Neuronal stem cell (in vitro differentiated cells): ENCODE measurements around the gene AHRR.

Source experiments
- DNase-seq: peaks from one replicate; pipeline ENCODE4 v3.0.0-alpha.2; 2013; ENCODE audit warnings: low spot score
- H2AFZ ChIP-seq: one replicate; pipeline ENCODE4 v1.6.1; 2013; ENCODE audit warnings: mild to moderate bottlenecking, low read length, inconsistent platforms
- H2AK5ac ChIP-seq: 2 replicates; pipeline ENCODE4 v1.6.1; 2013; ENCODE audit warnings: low read depth, mild to moderate bottlenecking, inconsistent platforms, low read length, moderate library complexity, mixed read lengths
- H2BK120ac ChIP-seq: 2 replicates; pipeline ENCODE4 v1.6.1; 2013; ENCODE audit warnings: low read depth, mild to moderate bottlenecking, inconsistent platforms, low read length, moderate library complexity, mixed read lengths
- H2BK12ac ChIP-seq: one replicate; pipeline ENCODE4 v1.6.1; 2013; ENCODE audit warnings: low read length, inconsistent platforms
- H2BK15ac ChIP-seq: 2 replicates; pipeline ENCODE4 v1.6.1; 2013; ENCODE audit warnings: mild to moderate bottlenecking, low read length, inconsistent platforms, mixed read lengths
- H2BK5ac ChIP-seq: one replicate; pipeline ENCODE4 v1.6.1; 2013; ENCODE audit warnings: inconsistent platforms, mild to moderate bottlenecking, low read length, moderate library complexity
- H3K14ac ChIP-seq: one replicate; pipeline ENCODE4 v1.6.1; 2013; ENCODE audit warnings: low read length, inconsistent platforms
- H3K18ac ChIP-seq: 2 replicates; pipeline ENCODE4 v1.6.1; 2013; ENCODE audit warnings: low read length, inconsistent platforms
- H3K23ac ChIP-seq: 2 replicates; pipeline ENCODE4 v1.6.1; 2013; ENCODE audit warnings: low read depth, mild to moderate bottlenecking, mixed read lengths, low read length, inconsistent platforms; ENCODE audit not compliant: poor library complexity
- H3K27ac ChIP-seq: replicated peaks from 3 replicates; pipeline ENCODE4 v1.5.1; 2013; ENCODE audit warnings: low read length, inconsistent platforms
- H3K27me3 ChIP-seq, 3 experiments: 2 replicates each; pipeline ENCODE4 v1.6.1; 2013; ENCODE audit warnings: low read length in 3 of 3, mild to moderate bottlenecking in 2 of 3, inconsistent platforms in 1 of 3, low read depth in 1 of 3, mixed read lengths in 1 of 3, moderate library complexity in 1 of 3; ENCODE audit not compliant: control insufficient read depth in 3 of 3, insufficient read depth in 3 of 3
- H3K36me3 ChIP-seq, 2 donors: replicated peaks in 1 of 2; 2 replicates each; pipeline ENCODE4 v1.6.1; 2013; ENCODE audit warnings: low read length in 2 of 2; ENCODE audit not compliant: control insufficient read depth in 2 of 2, insufficient read depth in 2 of 2
- H3K4ac ChIP-seq: 2 replicates; pipeline ENCODE4 v1.6.1; 2013; ENCODE audit warnings: inconsistent platforms, mild to moderate bottlenecking, low read length, moderate library complexity
- H3K4me1 ChIP-seq, 2 donors: 1 replicate in 1 of 2; 2 replicates in 1 of 2; pipeline ENCODE4 v1.6.1; 2013; ENCODE audit warnings: low read length in 2 of 2, low read depth in 1 of 2; ENCODE audit not compliant: control insufficient read depth in 2 of 2, insufficient read depth in 1 of 2
- H3K4me2 ChIP-seq: one replicate; pipeline ENCODE4 v1.6.1; 2013; ENCODE audit warnings: mild to moderate bottlenecking, low read length, inconsistent platforms; ENCODE audit not compliant: insufficient read depth, poor library complexity, severe bottlenecking
- H3K4me3 ChIP-seq, 2 donors: 2 replicates each; pipeline ENCODE4 v1.5.1; 2013; ENCODE audit warnings: low read length in 2 of 2, mild to moderate bottlenecking in 2 of 2, inconsistent platforms in 1 of 2, moderate library complexity in 1 of 2
- H3K79me1 ChIP-seq: one replicate; pipeline ENCODE4 v1.6.1; 2013; ENCODE audit warnings: low read depth, mild to moderate bottlenecking, inconsistent platforms, low read length, moderate library complexity
- H3K9ac ChIP-seq: one replicate; pipeline ENCODE4 v1.6.1; 2013; ENCODE audit warnings: mild to moderate bottlenecking, low read depth, low read length, inconsistent platforms; ENCODE audit not compliant: poor library complexity
- H3K9me3 ChIP-seq, 2 donors: replicated peaks in 1 of 2; 2 replicates each; pipeline versions ENCODE3 to v1.6.1; 2013; ENCODE audit warnings: low read length in 2 of 2, mild to moderate bottlenecking in 2 of 2, inconsistent platforms in 1 of 2, low read depth in 1 of 2, mixed read lengths in 1 of 2, moderate library complexity in 1 of 2; ENCODE audit not compliant: control insufficient read depth in 2 of 2, insufficient read depth in 1 of 2
- H4K8ac ChIP-seq: one replicate; pipeline ENCODE4 v1.6.1; 2013; ENCODE audit warnings: low read depth, mild to moderate bottlenecking, inconsistent platforms, low read length, moderate library complexity
- H4K91ac ChIP-seq: one replicate; pipeline ENCODE4 v1.6.1; 2013; ENCODE audit warnings: low read length, low read depth, mild to moderate bottlenecking, inconsistent platforms; ENCODE audit not compliant: poor library complexity
- WGBS, 2 donors: extraction: QIAGEN DNeasy Blood & Tissue Kit; methylation state at CpG; one replicate each; pipeline ENCODE4 v1.1.7; 2013; ENCODE audit warnings: missing lambda C conversion rate in 2 of 2, mixed read lengths in 1 of 2; ENCODE audit not compliant: insufficient read length in 2 of 2, insufficient replicate concordance in 1 of 2; ENCODE audit errors: extremely low coverage in 2 of 2; 5-methylcytosine and 5-hydroxymethylcytosine counted together

The AHRR gene

GRCh38 chr5:353612-354580, 32.4 kb downstream of the AHRR start:
- no peak overlapping the region for H2BK120ac ChIP-seq
- no CpG with 5 or more reads among the region's 30 CpGs for WGBS, 2 donors
- H3K9me3 ChIP-seq = no peaks in the 10 kb centered on the region
- no peaks in the 10 kb centered on the region for H3K79me1 ChIP-seq
- H2BK5ac ChIP-seq = no peak overlapping the region
- no peaks in the 10 kb centered on the region for H3K36me3 ChIP-seq
- no peak overlapping the region for H3K4me3 ChIP-seq
- no peak overlapping the region for H4K91ac ChIP-seq
- no peak overlapping the region for H4K8ac ChIP-seq
- no peak overlapping the region for H3K14ac ChIP-seq
- H3K9ac ChIP-seq = peak overlapping the region; percentile 25
- no peak overlapping the region for H3K4ac ChIP-seq
- peaks cover 0 to 11% of the 10 kb centered on the region in 2 donors for H3K4me1 ChIP-seq
- no peak for DNase-seq
- H2AK5ac ChIP-seq = peak overlapping the region; percentile 44
- no peak overlapping the region for H3K23ac ChIP-seq
- H3K27me3 ChIP-seq = peaks cover 0 to under 1% (median 0%) of the 10 kb centered on the region in 3 experiments
- H3K18ac ChIP-seq = peak overlapping the region; percentile 70
- no peak overlapping the region for H3K4me2 ChIP-seq
- no peak overlapping the region for H2BK12ac ChIP-seq
- no peak overlapping the region for H2AFZ ChIP-seq
- H2BK15ac ChIP-seq = no peak overlapping the region
- H3K27ac ChIP-seq = no peak overlapping the region

- no peak overlapping the region for H3K27ac ChIP-seq
- H3K4me2 ChIP-seq = no peak overlapping the region
- no peak overlapping the region for H3K4ac ChIP-seq
- H3K23ac ChIP-seq = no peak overlapping the region
- H3K27me3 ChIP-seq = no peaks in the 10 kb centered on the region
- no peak overlapping the region for H3K9ac ChIP-seq
- no peaks in the 10 kb centered on the region for H3K36me3 ChIP-seq
- no peak overlapping the region for H4K8ac ChIP-seq
- no peak overlapping the region for H3K4me3 ChIP-seq
- peak overlapping the region; percentile 6 for H3K14ac ChIP-seq
- WGBS, 2 donors = no CpG with 5 or more reads among the region's 23 CpGs
- no peak overlapping the region for H2BK12ac ChIP-seq
- no peaks in the 10 kb centered on the region for H3K9me3 ChIP-seq
- H2BK5ac ChIP-seq = no peak overlapping the region
- H2BK120ac ChIP-seq = no peak overlapping the region
- H3K18ac ChIP-seq = peak overlapping the region; percentile 15
- no peak for DNase-seq
- H3K79me1 ChIP-seq = no peaks in the 10 kb centered on the region
- peaks cover 0 to 11% of the 10 kb centered on the region in 2 donors for H3K4me1 ChIP-seq
- H4K91ac ChIP-seq = no peak overlapping the region
- H2BK15ac ChIP-seq = peak overlapping the region; percentile 67
- H2AK5ac ChIP-seq = peak overlapping the region; percentile 44
- H2AFZ ChIP-seq = peak overlapping the region; percentile 72
Measured at GRCh38 chr5:354581-355378, 33.3 kb downstream of the AHRR start.

- DNase-seq = no peak
- H3K4me2 ChIP-seq = no peak overlapping the region
Measured at GRCh38 chr5:355379-355935, 33.9 kb downstream of the AHRR start.

More at GRCh38 chr5:355379-355935, 33.9 kb downstream of the AHRR start:
- H3K9ac ChIP-seq = no peak overlapping the region
- H3K36me3 ChIP-seq = no peaks in the 10 kb centered on the region
- H2AK5ac ChIP-seq = peak overlapping the region; percentile 28
- H2AFZ ChIP-seq = peak overlapping the region; percentile 72
- H3K79me1 ChIP-seq = no peaks in the 10 kb centered on the region
- H4K8ac ChIP-seq = no peak overlapping the region
- no peak overlapping the region for H4K91ac ChIP-seq
- H3K4me3 ChIP-seq = no peak overlapping the region
- no CpG with 5 or more reads among the region's 19 CpGs for WGBS, 2 donors
- peaks cover 0 to 11% of the 10 kb centered on the region in 2 donors for H3K4me1 ChIP-seq
- peak overlapping the region; percentile 15 for H3K18ac ChIP-seq
- H3K14ac ChIP-seq = peak overlapping the region; percentile 97
- H3K27ac ChIP-seq = no peak overlapping the region
- no peak overlapping the region for H2BK12ac ChIP-seq
- H2BK120ac ChIP-seq = no peak overlapping the region
- no peaks in the 10 kb centered on the region for H3K9me3 ChIP-seq
- H3K4ac ChIP-seq = peak overlapping the region; percentile 6
- no peaks in the 10 kb centered on the region for H3K27me3 ChIP-seq
- H2BK15ac ChIP-seq = peak overlapping the region; percentile 81
- H3K23ac ChIP-seq = peak overlapping the region; percentile 85
- peak overlapping the region; percentile 66 for H2BK5ac ChIP-seq
